ENCODE results near the gene FCER2. TPM values are rescaled to one million over a fixed set of nuclear protein-coding genes. Genes with fewer than 3 reads are reported as not detected.

The FCER2 gene
- total RNA-seq, 1 experiment from 2014 or later: 0.15 TPM

DNA sequence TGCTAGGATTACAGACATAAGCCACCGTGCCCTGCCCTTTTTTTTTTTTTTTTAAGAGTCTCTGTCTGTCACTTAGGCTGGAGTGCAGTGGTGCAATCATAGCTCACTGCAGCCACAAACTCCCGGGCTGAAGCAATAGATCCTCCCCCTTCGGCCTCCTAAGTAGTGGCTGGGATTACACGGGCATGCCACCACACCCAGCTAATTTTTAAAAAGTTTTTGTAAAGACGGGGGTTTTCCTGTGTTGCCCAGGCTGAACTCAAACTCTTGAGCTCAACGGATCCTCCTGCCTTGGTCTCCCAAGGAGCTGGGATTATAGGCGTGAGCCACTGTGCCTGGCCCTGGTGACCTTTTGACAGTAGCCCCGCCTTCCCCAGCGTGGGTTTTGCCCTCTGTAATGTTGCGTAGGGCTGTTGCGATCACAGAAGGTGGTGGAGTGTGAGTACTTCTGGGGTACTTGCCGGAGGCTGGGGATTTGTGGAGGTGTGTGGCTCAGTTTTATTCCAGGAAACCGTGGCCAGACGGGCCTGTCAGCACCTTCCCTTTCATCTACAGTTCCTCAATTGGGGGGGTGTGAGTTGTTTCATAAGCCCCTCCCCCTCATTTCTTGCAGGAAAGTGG, 44.7 kb downstream of the FCER2 start:
- POLR2A ChIA-PET: no interaction called here
- Histone ChIP-seq H3K36me3 (ENCODE audit: control insufficient read depth, insufficient read depth, low read length) (no peaks in the 10 kb centered on the region), H3K4me3 (ENCODE audit: low read depth in 2 of 2, low read length in 2 of 2) (no peak overlapping the region), H3K4me1 (ENCODE audit: control insufficient read depth, insufficient read depth, low read length) (no peaks in the 10 kb centered on the region), H3K27ac (ENCODE audit: low read length) (no peak overlapping the region), H3K27me3 (ENCODE audit: control insufficient read depth, insufficient read depth, low read length) (no peaks in the 10 kb centered on the region), H3K9me3 (ENCODE audit: control insufficient read depth, insufficient read depth, low read depth, low read length) (no peaks in the 10 kb centered on the region)
- BruUV-seq (replicated peaks): no TSS peak
- intact Hi-C loops (cut with micrococcal nuclease; ENCODE audit: unreplicated experiment) (no loop called here), in situ Hi-C loops (cut with HindIII; ENCODE audit: low pct_unique_long_range_greater_than_20kb, low sequenced_read_pairs) (no loop called here)
- ATAC-seq: no peak
- CTCF ChIA-PET: no interaction called here
- TF ChIP-seq TCF7L2 (IDR thresholded peaks at IDR 0.05; ENCODE audit: low read depth, low read length) (no peak), POLR2AphosphoS5 (IDR thresholded peaks at IDR 0.05; ENCODE audit: low read depth, low read length) (no peak), REST (IDR thresholded peaks at IDR 0.05; ENCODE audit: insufficient read depth in 1 of 2, low read depth in 2 of 2, low read length in 1 of 2) (no peak), SIN3A (IDR thresholded peaks at IDR 0.05; ENCODE audit: borderline replicate concordance, insufficient read depth, low read depth, low read length) (no peak)
- TF ChIP-seq, protein P1, sequence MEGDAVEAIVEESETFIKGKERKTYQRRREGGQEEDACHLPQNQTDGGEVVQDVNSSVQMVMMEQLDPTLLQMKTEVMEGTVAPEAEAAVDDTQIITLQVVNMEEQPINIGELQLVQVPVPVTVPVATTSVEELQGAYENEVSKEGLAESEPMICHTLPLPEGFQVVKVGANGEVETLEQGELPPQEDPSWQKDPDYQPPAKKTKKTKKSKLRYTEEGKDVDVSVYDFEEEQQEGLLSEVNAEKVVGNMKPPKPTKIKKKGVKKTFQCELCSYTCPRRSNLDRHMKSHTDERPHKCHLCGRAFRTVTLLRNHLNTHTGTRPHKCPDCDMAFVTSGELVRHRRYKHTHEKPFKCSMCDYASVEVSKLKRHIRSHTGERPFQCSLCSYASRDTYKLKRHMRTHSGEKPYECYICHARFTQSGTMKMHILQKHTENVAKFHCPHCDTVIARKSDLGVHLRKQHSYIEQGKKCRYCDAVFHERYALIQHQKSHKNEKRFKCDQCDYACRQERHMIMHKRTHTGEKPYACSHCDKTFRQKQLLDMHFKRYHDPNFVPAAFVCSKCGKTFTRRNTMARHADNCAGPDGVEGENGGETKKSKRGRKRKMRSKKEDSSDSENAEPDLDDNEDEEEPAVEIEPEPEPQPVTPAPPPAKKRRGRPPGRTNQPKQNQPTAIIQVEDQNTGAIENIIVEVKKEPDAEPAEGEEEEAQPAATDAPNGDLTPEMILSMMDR (IDR thresholded peaks at IDR 0.05): no peak
- no peak for DNase-seq (ENCODE audit: low read depth, low spot score)

DNA sequence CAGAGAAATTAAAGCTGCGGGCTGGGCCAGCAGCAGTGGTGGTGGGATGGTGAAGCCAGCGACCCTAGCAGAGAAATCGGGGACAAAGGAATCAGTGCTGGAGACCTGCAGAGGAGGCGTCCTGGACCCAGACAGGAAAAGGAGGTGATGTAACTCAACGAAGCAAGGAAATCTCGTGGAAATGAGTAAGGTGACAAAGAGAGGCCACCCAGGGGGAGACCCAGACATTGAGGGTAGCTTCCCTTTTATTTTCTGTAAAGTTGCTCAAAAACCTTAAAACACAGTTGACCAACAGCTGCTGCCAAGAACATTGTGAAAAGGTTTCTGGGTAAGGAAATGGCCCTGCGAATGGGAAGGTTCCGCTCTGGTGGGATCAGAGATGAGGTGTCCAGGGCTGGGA, 46.4 kb downstream of the FCER2 start:
- Histone ChIP-seq H3K27me3 (ENCODE audit: control insufficient read depth, insufficient read depth, low read length) (no peaks in the 10 kb centered on the region), H3K4me1 (ENCODE audit: control insufficient read depth, insufficient read depth, low read length) (no peaks in the 10 kb centered on the region), H3K27ac (ENCODE audit: low read length) (no peak overlapping the region), H3K36me3 (ENCODE audit: control insufficient read depth, insufficient read depth, low read length) (no peaks in the 10 kb centered on the region), H3K4me3 (ENCODE audit: low read depth in 2 of 2, low read length in 2 of 2) (no peak overlapping the region), H3K9me3 (ENCODE audit: control insufficient read depth, insufficient read depth, low read depth, low read length) (no peaks in the 10 kb centered on the region)
- CTCF ChIA-PET: no interaction called here
- in situ Hi-C loops (cut with HindIII; ENCODE audit: low pct_unique_long_range_greater_than_20kb, low sequenced_read_pairs) (no loop called here), intact Hi-C loops (cut with micrococcal nuclease; ENCODE audit: unreplicated experiment) (no loop called here)
- no peak for ATAC-seq
- TF ChIP-seq REST (IDR thresholded peaks at IDR 0.05; ENCODE audit: insufficient read depth in 1 of 2, low read depth in 2 of 2, low read length in 1 of 2): no peak
- TF ChIP-seq, protein P1 (IDR thresholded peaks at IDR 0.05): no peak
- no peak for TF ChIP-seq TCF7L2 (IDR thresholded peaks at IDR 0.05; ENCODE audit: low read depth, low read length)
- TF ChIP-seq POLR2AphosphoS5 (IDR thresholded peaks at IDR 0.05; ENCODE audit: low read depth, low read length): no peak
- TF ChIP-seq SIN3A (IDR thresholded peaks at IDR 0.05; ENCODE audit: borderline replicate concordance, insufficient read depth, low read depth, low read length): no peak
- BruUV-seq (replicated peaks): no TSS peak
- DNase-seq (ENCODE audit: low read depth, low spot score): no peak
- POLR2A ChIA-PET: no interaction called here
